HepG2 (cell line): ENCODE results near the gene CABP2. TPM values are rescaled to one million over a fixed set of nuclear protein-coding genes. Genes with fewer than 3 reads are reported as not detected.

ENCODE experiments used
- ATAC-seq: fragments of 200-7000 bp; cut with Tn5 transposase; 3 replicates; pipeline ENCODE4 v1.9.1; 2020; ENCODE audit warnings: mild to moderate bottlenecking, moderate library complexity
- BruUV-seq: library from RNA; stranded (reverse); fragments of 400-500 nt; replicated peaks from 2 replicates; lab custom pipeline; 2021; lab: Mats Ljungman, UMichigan
- CTCF ChIA-PET: fragments of 300-600 bp; formaldehyde crosslinking; extraction: SDS; loops from one replicate; lab custom pipeline; 2021; ENCODE audit warnings: low total read pairs, inconsistent platforms, low intra/inter-chr PET ratio; lab: Yijun Ruan, JAX
- POLR2A ChIA-PET: fragments of 350-600 bp; sonication (Branson Sonifier 250); formaldehyde crosslinking; loops from one replicate; lab custom pipeline; 2020; ENCODE audit warnings: antibody characterized with exemption, inconsistent platforms; lab: Yijun Ruan, JAX
- DNase-seq: peaks from one replicate; pipeline ENCODE4 v3.0.0-alpha.2; 2015; ENCODE audit warnings: low spot score
- FAIRE-seq: peaks from 3 replicates; lab custom pipeline; 2011; peaks lifted over from hg19 to GRCh38; lab: Jason Lieb, UNC
- H2AFZ ChIP-seq: one replicate; pipeline ENCODE4 v1.6.1; 2011; ENCODE audit warnings: low read length, inconsistent platforms
- H3K27ac ChIP-seq: fragments of 300-600 bp; 3 replicates; pipeline ENCODE4 v1.8.0; 2011; ENCODE audit warnings: mixed run types, mild to moderate bottlenecking, mixed read lengths, low read length, inconsistent platforms; ENCODE audit not compliant: insufficient read depth; ENCODE audit errors: extremely low read length
- H3K27me3 ChIP-seq, 2 experiments: fragments of 200-600 bp in 1 of 2; 2 replicates in 1 of 2; 3 replicates in 1 of 2; pipeline versions ENCODE4 v1.6.0 to v1.8.0; 2011; ENCODE audit warnings: low read length in 2 of 2, mild to moderate bottlenecking in 2 of 2, moderate library complexity in 2 of 2, inconsistent platforms in 1 of 2; ENCODE audit not compliant: insufficient read depth in 2 of 2, control insufficient read depth in 1 of 2
- H3K36me3 ChIP-seq, 2 experiments: fragments of 200-600 bp in 1 of 2; replicated peaks in 1 of 2; 2 replicates in 1 of 2; 3 replicates in 1 of 2; pipeline versions ENCODE4 v1.5.1 to v1.8.0; 2011; ENCODE audit warnings: low read length in 2 of 2, inconsistent platforms in 1 of 2; ENCODE audit not compliant: insufficient read depth in 2 of 2, control insufficient read depth in 1 of 2
- H3K4me1 ChIP-seq: 2 replicates; pipeline ENCODE4 v1.5.1; 2012; ENCODE audit warnings: low read length, inconsistent platforms; ENCODE audit not compliant: insufficient read depth
- H3K4me2 ChIP-seq: 2 replicates; pipeline ENCODE4 v1.6.0; 2011; ENCODE audit warnings: low read depth, low read length, inconsistent platforms
- H3K4me3 ChIP-seq, 3 experiments: fragments of 200-600 bp in 1 of 3; sonication (generic), shearing (Covaris generic) in 1 of 3; replicated peaks in 1 of 3; 2 replicates each; pipeline ENCODE4 v1.5.1; 2011 to 2016; ENCODE audit warnings: low read length in 3 of 3, inconsistent platforms in 2 of 3, low read depth in 2 of 3, mild to moderate bottlenecking in 2 of 3, control low read depth in 1 of 3, mixed read lengths in 1 of 3; ENCODE audit not compliant: insufficient read depth in 1 of 3
- H3K79me2 ChIP-seq: one replicate; pipeline ENCODE4 v1.6.1; 2011; ENCODE audit warnings: low read length, inconsistent platforms; ENCODE audit not compliant: insufficient read depth
- H3K9ac ChIP-seq: 2 replicates; pipeline ENCODE4 v1.6.0; 2011; ENCODE audit warnings: mild to moderate bottlenecking, low read depth, low read length, inconsistent platforms; ENCODE audit not compliant: insufficient read depth
- H3K9me3 ChIP-seq: 2 replicates; pipeline ENCODE4 v1.5.1; 2012; ENCODE audit warnings: mild to moderate bottlenecking, low read length
- H4K20me1 ChIP-seq: 2 replicates; pipeline ENCODE4 v1.6.0; 2011; ENCODE audit warnings: inconsistent platforms, mild to moderate bottlenecking, low read length, moderate library complexity; ENCODE audit not compliant: insufficient read depth
- RFX5 ChIP-seq: IDR thresholded peaks from 2 replicates; pipeline ENCODE4 v1.6.1; 2011; ENCODE audit warnings: low read depth, low read length, improper control_type of control experiment
- TFDP2 ChIP-seq: sonication (generic); formaldehyde crosslinking; IDR thresholded peaks from 2 replicates; pipeline ENCODE4 v1.4.0; 2020; ENCODE audit warnings: missing genetic modification reagents
- UBTF ChIP-seq: sonication (generic); formaldehyde crosslinking; IDR thresholded peaks from 2 replicates; pipeline ENCODE4 v1.4.0; 2020; ENCODE audit warnings: mild to moderate bottlenecking, missing genetic modification reagents
- ZMYM3 ChIP-seq: sonication (generic); formaldehyde crosslinking; IDR thresholded peaks from 2 replicates; pipeline ENCODE4 v1.5.1; 2020; ENCODE audit warnings: mild to moderate bottlenecking, missing genetic modification reagents
- ZNF441 ChIP-seq: sonication (generic); formaldehyde crosslinking; IDR thresholded peaks from 2 replicates; pipeline ENCODE4 v1.7.0; 2021; ENCODE audit warnings: missing genetic modification reagents, borderline replicate concordance
- ZNF564 ChIP-seq: sonication (generic); formaldehyde crosslinking; IDR thresholded peaks from 2 replicates; pipeline ENCODE4 v1.8.1; 2023; ENCODE audit warnings: mild to moderate bottlenecking, missing genetic modification reagents
- ZNF768 ChIP-seq: sonication (generic); formaldehyde crosslinking; IDR thresholded peaks from 2 replicates; pipeline ENCODE4 v1.4.0; 2020; ENCODE audit warnings: missing genetic modification reagents
- WGBS: methylation state at CpG from one replicate; pipeline ENCODE4 v1.1.6; 2017; ENCODE audit warnings: low lambda C conversion rate; 5-methylcytosine and 5-hydroxymethylcytosine counted together
- in situ Hi-C: cut with HindIII; loops from 2 replicates; pipeline ENCODE4 v1.10.0; 2017; ENCODE audit warnings: low pct_unique_long_range_greater_than_20kb; ENCODE audit not compliant: extremely low pct_ligation_motif_present
- intact Hi-C: fragments of 100-400 bp; cut with micrococcal nuclease; formaldehyde crosslinking; loops from one replicate; pipeline ENCODE4 v1.10.0; 2022; ENCODE audit not compliant: unreplicated experiment
- polyA plus RNA-seq, 8 experiments: library from polyadenylated mRNA; depleted of rRNA in 3 of 8; stranded (reverse) in 7 of 8; unstranded in 1 of 8; fragments of >200 nt; fragmentation: Illumina TruSeq in 4 of 8; extraction: Trizol in 4 of 8; gene quantifications; 2 replicates each; pipeline versions ENCODE4 v1.2.1 to v1.2.3, GENCODE V29; 2011 to 2016; ENCODE audit warnings: low read depth in 4 of 8, missing spikeins in 1 of 8, mixed read lengths in 1 of 8; ENCODE audit not compliant: insufficient read depth in 1 of 8
- total RNA-seq, 5 experiments: library from RNA; depleted of rRNA; stranded (reverse); fragments of >200 nt; fragmentation: Illumina TruSeq; extraction: Trizol; gene quantifications; 2 replicates each; pipeline ENCODE4 v1.2.3, GENCODE V29; 2016; ENCODE audit warnings: low read depth in 1 of 5

The CABP2 gene
- total and polyA plus RNA-seq, 2 of the 13 experiments (the other 11 are each of a cell fraction or from before 2014, with no cell fraction given): not detected

GRCh38 chr11:67543585-67543984 lies 20.3 kb upstream of the CABP2 start:
- Histone ChIP-seq H3K4me2 (no peak overlapping the region), H2AFZ (no peak overlapping the region), H3K27ac (no peak overlapping the region), H3K36me3 (no peaks in the 10 kb centered on the region), H3K9me3 (no peaks in the 10 kb centered on the region), H4K20me1 (no peaks in the 10 kb centered on the region), H3K9ac (no peak overlapping the region), H3K79me2 (no peaks in the 10 kb centered on the region), H3K4me1 (peaks cover 49% of the 10 kb centered on the region), H3K27me3 (no peaks in the 10 kb centered on the region), H3K4me3 (no peak overlapping the region)
- POLR2A ChIA-PET: no interaction called here
- DNase-seq: no peak
- no peak for ATAC-seq
- 14% methylated on average over 2 of the region's 2 CpGs for WGBS
- no peak for FAIRE-seq
- CTCF ChIA-PET: no interaction called here
- in situ Hi-C loops (no loop called here), intact Hi-C loops (no loop called here)
- TF ChIP-seq UBTF (no peak), ZMYM3 (CRISPR knock-in tag) (0 out of 2 replicates have a peak, but pooled peaks have one; percentile 37), ZNF768 (peak; percentile 96)
- BruUV-seq: no TSS peak

GRCh38 chr11:67542971-67543370 lies 19.7 kb upstream of the CABP2 start:
- no peaks in the 10 kb centered on the region for H3K9me3 ChIP-seq
- CTCF ChIA-PET: no interaction called here
- no peak overlapping the region for H3K9ac ChIP-seq
- no peak overlapping the region for H3K27ac ChIP-seq
- no peak for FAIRE-seq
- POLR2A ChIA-PET: no interaction called here
- intact Hi-C loops: no loop called here
- H4K20me1 ChIP-seq: no peaks in the 10 kb centered on the region
- H3K4me3 ChIP-seq: no peak overlapping the region
- no peaks in the 10 kb centered on the region for H3K36me3 ChIP-seq
- 0 out of 2 replicates have a peak overlapping the region, but pooled peaks have one; percentile 5 for H3K4me2 ChIP-seq
- no peak for ATAC-seq
- no peak for TF ChIP-seq ZNF441 (CRISPR knock-in tag)
- TF ChIP-seq RFX5: no peak
- no peak for TF ChIP-seq ZNF564 (CRISPR knock-in tag)
- TF ChIP-seq TFDP2 (CRISPR knock-in tag): no peak
- BruUV-seq: no TSS peak
- H3K27me3 ChIP-seq: no peaks in the 10 kb centered on the region
- no peak for DNase-seq
- no peak overlapping the region for H2AFZ ChIP-seq
- H3K4me1 ChIP-seq: peaks cover 47% of the 10 kb centered on the region
- in situ Hi-C loops: no loop called here
- WGBS: 20% methylated on average over 7 of the region's 7 CpGs
- no peaks in the 10 kb centered on the region for H3K79me2 ChIP-seq
